WTC11 (cell line): ENCODE data around the gene COX6B1. TPM values are rescaled to one million over a fixed set of nuclear protein-coding genes. Genes with fewer than 3 reads are reported as not detected.

Experiments used
- ATAC-seq: fragments of 200-7000 bp; cut with Tn5 transposase; 2 replicates; pipeline ENCODE4 v1.10.0; 2021; ENCODE audit warnings: mild to moderate bottlenecking, moderate library complexity
- CTCF ChIA-PET: fragments of 300-600 bp; sonication (Branson Sonifier 250); formaldehyde crosslinking; loops from one replicate; lab custom pipeline; 2021; ENCODE audit warnings: antibody characterized with exemption; lab: Charles Lee
- POLR2A ChIA-PET: fragments of 350-600 bp; sonication (Branson Sonifier 250); formaldehyde crosslinking; loops from one replicate; lab custom pipeline; 2021; ENCODE audit warnings: antibody characterized with exemption; lab: Charles Lee
- DNase-seq: peaks from one replicate; pipeline ENCODE4 v3.0.0; 2021; ENCODE audit warnings: low spot score
- H3K27ac Mint-ChIP-seq: 2 replicates; pipeline ENCODE4 v1.8.0; 2021; ENCODE audit warnings: mixed read lengths
- H3K27me3 Mint-ChIP-seq: 2 replicates; pipeline ENCODE4 v1.8.0; 2021; ENCODE audit warnings: low read depth, mild to moderate bottlenecking, moderate library complexity, mixed read lengths
- H3K36me3 Mint-ChIP-seq: 2 replicates; pipeline ENCODE4 v1.8.0; 2021; ENCODE audit warnings: mixed read lengths
- H3K4me1 Mint-ChIP-seq: 2 replicates; pipeline ENCODE4 v1.8.0; 2022; ENCODE audit warnings: mixed read lengths
- H3K4me3 Mint-ChIP-seq: 2 replicates; pipeline ENCODE4 v1.8.0; 2021; ENCODE audit warnings: mild to moderate bottlenecking, moderate library complexity, mixed read lengths
- H3K9me3 Mint-ChIP-seq: 2 replicates; pipeline ENCODE4 v1.8.0; 2021; ENCODE audit warnings: mixed read lengths
- AR ChIP-seq: fragments of 250-450 bp; sonication (Bioruptor Pico); IDR thresholded peaks from 2 replicates; pipeline ENCODE4 v1.9.0; 2021; ENCODE audit warnings: mild to moderate bottlenecking
- CBFB ChIP-seq: sonication (generic); formaldehyde crosslinking; IDR thresholded peaks from 2 replicates; pipeline ENCODE4 v1.8.1; 2022; ENCODE audit warnings: mild to moderate bottlenecking, low read depth, missing genetic modification reagents
- E2F4 ChIP-seq: sonication (generic); formaldehyde crosslinking; IDR thresholded peaks from 2 replicates; pipeline ENCODE4 v1.8.1; 2022; ENCODE audit warnings: low read depth, mild to moderate bottlenecking, moderate library complexity, missing genetic modification reagents, borderline replicate concordance
- EMX1 ChIP-seq: fragments of 250-450 bp; sonication (Bioruptor Pico); IDR thresholded peaks from 2 replicates; pipeline ENCODE4 v1.8.0; 2021; ENCODE audit warnings: mild to moderate bottlenecking
- ERG ChIP-seq: fragments of 250-450 bp; sonication (Bioruptor Pico); IDR thresholded peaks from 2 replicates; pipeline ENCODE4 v1.8.0; 2021; ENCODE audit warnings: mild to moderate bottlenecking
- GTF2I ChIP-seq: fragments of 250-450 bp; sonication (Bioruptor Pico); conservative IDR thresholded peaks from 2 replicates; pipeline ENCODE4 v1.4.0; 2021; ENCODE audit warnings: mild to moderate bottlenecking
- JAZF1 ChIP-seq: fragments of 250-450 bp; sonication (Bioruptor Pico); IDR thresholded peaks from 2 replicates; pipeline ENCODE4 v1.9.0; 2021; ENCODE audit warnings: moderate library complexity, mild to moderate bottlenecking, inconsistent platforms
- JUN ChIP-seq: sonication (generic); formaldehyde crosslinking; IDR thresholded peaks from 2 replicates; pipeline ENCODE4 v1.8.0; 2023; ENCODE audit warnings: mild to moderate bottlenecking, missing genetic modification reagents
- MAX ChIP-seq: sonication (generic); formaldehyde crosslinking; IDR thresholded peaks from 2 replicates; pipeline ENCODE4 v1.8.0; 2022; ENCODE audit warnings: mild to moderate bottlenecking, missing genetic modification reagents
- MLX ChIP-seq: sonication (generic); formaldehyde crosslinking; IDR thresholded peaks from 2 replicates; pipeline ENCODE4 v1.8.1; 2023; ENCODE audit warnings: mild to moderate bottlenecking, missing genetic modification reagents, moderate library complexity
- NFATC4 ChIP-seq: fragments of 250-450 bp; sonication (Bioruptor Pico); IDR thresholded peaks from 2 replicates; pipeline ENCODE4 v1.9.0; 2021; ENCODE audit warnings: mild to moderate bottlenecking
- NR1H2 ChIP-seq: sonication (generic); formaldehyde crosslinking; IDR thresholded peaks from 2 replicates; pipeline ENCODE4 v1.9.0; 2021; ENCODE audit warnings: mild to moderate bottlenecking, moderate library complexity, missing genetic modification reagents
- NR2C2 ChIP-seq: sonication (generic); formaldehyde crosslinking; IDR thresholded peaks from 2 replicates; pipeline ENCODE4 v1.8.0; 2022; ENCODE audit warnings: mild to moderate bottlenecking, missing genetic modification reagents
- NR3C1 ChIP-seq: sonication (generic); formaldehyde crosslinking; conservative IDR thresholded peaks from 2 replicates; pipeline ENCODE4 v1.8.1; 2023; ENCODE audit warnings: low read depth, mild to moderate bottlenecking, missing genetic modification reagents
- RELA ChIP-seq: sonication (generic); formaldehyde crosslinking; IDR thresholded peaks from 2 replicates; pipeline ENCODE4 v1.8.1; 2022; ENCODE audit warnings: missing genetic modification reagents, mild to moderate bottlenecking, borderline replicate concordance
- RORB ChIP-seq: fragments of 250-450 bp; sonication (Bioruptor Pico); IDR thresholded peaks from 2 replicates; pipeline ENCODE4 v1.9.0; 2021; ENCODE audit warnings: mild to moderate bottlenecking
- SP1 ChIP-seq: sonication (generic); formaldehyde crosslinking; conservative IDR thresholded peaks from 2 replicates; pipeline ENCODE4 v1.8.1; 2022; ENCODE audit warnings: missing genetic modification reagents
- TCF7 ChIP-seq: sonication (generic); formaldehyde crosslinking; IDR thresholded peaks from 2 replicates; pipeline ENCODE4 v1.8.0; 2022; ENCODE audit warnings: mild to moderate bottlenecking, low read depth, missing genetic modification reagents, moderate library complexity
- TEAD1 ChIP-seq: sonication (generic); formaldehyde crosslinking; IDR thresholded peaks from 2 replicates; pipeline ENCODE4 v1.8.0; 2022; ENCODE audit warnings: mild to moderate bottlenecking, missing genetic modification reagents
- TEAD4 ChIP-seq: sonication (generic); formaldehyde crosslinking; IDR thresholded peaks from 2 replicates; pipeline ENCODE4 v1.8.0; 2022; ENCODE audit warnings: mild to moderate bottlenecking, missing genetic modification reagents
- ZBTB21 ChIP-seq: sonication (generic); formaldehyde crosslinking; IDR thresholded peaks from 2 replicates; pipeline ENCODE4 v1.8.1; 2023; ENCODE audit warnings: mild to moderate bottlenecking, missing genetic modification reagents, borderline replicate concordance
- ZNF121 ChIP-seq: sonication (generic); formaldehyde crosslinking; IDR thresholded peaks from 2 replicates; pipeline ENCODE4 v1.8.0; 2023; ENCODE audit warnings: missing genetic modification reagents
- ZNF138 ChIP-seq: sonication (generic); formaldehyde crosslinking; conservative IDR thresholded peaks from 2 replicates; pipeline ENCODE4 v1.8.1; 2022; ENCODE audit warnings: mild to moderate bottlenecking, moderate library complexity, missing genetic modification reagents
- ZNF423 ChIP-seq: fragments of 250-450 bp; sonication (Bioruptor Pico); IDR thresholded peaks from 2 replicates; pipeline ENCODE4 v2.1.2; 2022; ENCODE audit warnings: mild to moderate bottlenecking, moderate library complexity
- ZSCAN18 ChIP-seq: fragments of 250-450 bp; sonication (Bioruptor Pico); IDR thresholded peaks from 2 replicates; pipeline ENCODE4 v2.1.2; 2022; ENCODE audit warnings: mild to moderate bottlenecking, moderate library complexity
- total RNA-seq: library from RNA; stranded (reverse); gene quantifications from 3 replicates; pipeline ENCODE4 v1.2.3, GENCODE V29; 2021

The COX6B1 gene
- total RNA-seq, 1 experiment from 2014 or later, result 536 TPM

- TF ChIP-seq ERG (CRISPR knock-in tag) (no peak), ZNF121 (CRISPR knock-in tag) (no peak), ZSCAN18 (CRISPR knock-in tag) (no peak), NFATC4 (CRISPR knock-in tag) (no peak), NR3C1 (CRISPR knock-in tag) (no peak), MLX (no peak), NR1H2 (no peak), RORB (CRISPR knock-in tag) (no peak), AR (CRISPR knock-in tag) (no peak), TEAD4 (CRISPR knock-in tag) (no peak), TCF7 (CRISPR knock-in tag) (no peak)
These were observed 43.9 kb downstream of the COX6B1 start (continued) for GRCh38 chr19:35692010-35692409.

- no peaks in the 10 kb centered on the region; the same call in 1 of the 2 replicates for H3K4me1 Mint-ChIP-seq
- peak; percentile 67 for ATAC-seq
- peaks cover 4% of the 10 kb centered on the region; the same call in 1 of the 2 replicates for H3K9me3 Mint-ChIP-seq
- POLR2A ChIA-PET, result no interaction called here
- no peak overlapping the region for H3K27ac Mint-ChIP-seq
- no peaks in the 10 kb centered on the region for H3K36me3 Mint-ChIP-seq
- no peak for TF ChIP-seq E2F4 (CRISPR knock-in tag)
- no peak for TF ChIP-seq SP1 (CRISPR knock-in tag)
- no peak for TF ChIP-seq ZNF423
- TF ChIP-seq TEAD4 (CRISPR knock-in tag), result no peak
- TF ChIP-seq JUN (CRISPR knock-in tag), result no peak
- TF ChIP-seq ZNF138 (CRISPR knock-in tag), result no peak
- no peak for TF ChIP-seq RORB (CRISPR knock-in tag)
- no peak for TF ChIP-seq ZBTB21
- no peak for TF ChIP-seq CBFB (CRISPR knock-in tag)
- no peak for TF ChIP-seq EMX1
- TF ChIP-seq NR2C2 (CRISPR knock-in tag), result no peak
- TF ChIP-seq RELA (CRISPR knock-in tag), result no peak
- no peak for TF ChIP-seq JAZF1
- no peak for TF ChIP-seq GTF2I
- TF ChIP-seq MAX (CRISPR knock-in tag), result no peak
- no peak for TF ChIP-seq TEAD1 (CRISPR knock-in tag)
- CTCF ChIA-PET, result interaction anchor here (0.8 to 3.5 kb wide), 9 partner anchors 9 to 183 kb away, joined by 3 to 16 read pairs (median 7); partner anchors contain the start of gene HAUS5
- H3K27me3 Mint-ChIP-seq, result peaks cover 3% of the 10 kb centered on the region
- H3K4me3 Mint-ChIP-seq, result no peak overlapping the region
- DNase-seq, result no peak
These were observed 45.3 kb downstream of the COX6B1 start for GRCh38 chr19:35693422-35693821.
